Stimulated activated CD4-positive, alpha-beta T cell treated with anti-CD3 and anti-CD28 coated beads, Interleukin-2, amount 100 ng/mL, for 48 hours (primary cell): Measurements from ENCODE around the gene IGFBP1.
"Not testable (repeated sequence)": the region's sequence is repeated elsewhere in the genome, so short reads cannot be mapped to it uniquely, and the experiment has no call there.

Experiments used
- DNase-seq, 2 donors: peaks; one replicate each; pipeline ENCODE4 v3.0.0-alpha.2; 2020

Gene IGFBP1

DNA sequence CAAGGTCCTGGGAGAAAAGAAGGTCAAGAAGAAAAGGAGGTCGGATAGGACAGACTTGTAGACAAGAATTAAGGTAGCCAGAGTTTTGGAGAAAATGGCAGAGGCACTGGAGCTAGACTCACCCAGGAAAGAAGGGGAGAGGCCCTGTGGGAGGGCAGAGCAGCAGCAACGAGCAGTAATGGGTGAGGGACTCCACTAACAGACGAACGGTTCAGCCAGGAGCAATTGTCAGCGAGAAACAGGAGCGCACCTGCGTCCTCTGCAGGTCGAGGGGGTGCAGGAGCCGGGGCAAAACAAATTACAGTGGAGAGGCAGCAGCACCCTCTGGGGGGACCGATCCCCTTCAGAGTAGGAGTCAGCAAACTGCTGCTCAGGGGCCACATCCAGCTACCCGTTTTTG lies 51.3 kb downstream of the IGFBP1 start:
- no peak for DNase-seq

DNA sequence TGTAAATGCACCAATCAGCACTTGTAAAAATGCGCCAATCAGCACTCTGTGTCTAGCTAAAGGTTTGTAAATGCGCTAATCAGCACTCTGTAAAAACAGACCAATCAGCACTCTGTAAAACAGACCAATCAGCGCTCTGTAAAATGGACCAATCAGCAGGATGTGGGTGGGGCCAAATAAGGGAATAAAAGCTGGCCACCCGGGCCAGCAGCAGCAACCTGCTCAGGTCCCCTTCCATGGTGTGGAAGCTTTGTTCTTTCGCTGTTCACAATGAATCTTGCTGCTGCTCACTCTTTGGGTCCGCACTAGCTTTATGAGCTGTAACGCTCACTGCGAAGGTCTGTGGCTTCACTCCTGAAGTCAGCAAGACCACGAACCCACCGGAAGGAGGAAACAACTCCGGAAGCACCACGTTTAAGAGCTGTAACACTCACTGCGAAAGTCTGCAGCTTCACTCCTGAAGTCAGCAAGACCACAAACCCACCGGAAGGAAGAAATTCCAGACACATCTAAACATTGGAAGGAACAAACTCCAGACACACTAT lies 52.0 kb downstream of the IGFBP1 start:
- not testable (repeated sequence) for DNase-seq

DNA sequence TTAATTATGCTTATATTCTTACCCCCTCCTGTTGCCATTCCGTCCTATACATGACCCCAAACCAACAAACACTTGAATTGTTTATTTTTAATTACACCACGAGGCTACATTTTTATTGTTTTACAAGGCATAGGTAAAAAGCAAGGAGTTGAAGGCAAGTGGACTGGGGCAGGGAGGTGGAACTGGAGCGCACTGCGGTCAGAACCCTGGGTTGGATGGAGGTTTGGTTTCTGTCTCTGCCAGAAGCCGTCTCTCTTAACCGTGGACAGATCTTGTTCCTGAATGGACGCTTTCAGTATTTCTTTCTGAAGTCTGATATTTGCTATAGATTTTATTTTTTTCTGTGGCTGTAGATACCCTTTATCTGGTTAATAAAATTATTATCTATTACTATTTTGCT lies 52.7 kb downstream of the IGFBP1 start:
- no peak for DNase-seq
